SK-N-MC (cell line): ENCODE results near the gene SMIM14.

Source experiments
- DNase-seq: peaks from one replicate; pipeline ENCODE4 v3.0.0-alpha.2; 2011; ENCODE audit warnings: low read depth, low spot score
- H3K27ac ChIP-seq: fragments of 200-600 bp; sonication (generic); 2 replicates; pipeline ENCODE4 v1.5.1; 2016; ENCODE audit warnings: mixed run types
- H3K36me3 ChIP-seq: fragments of 200-600 bp; sonication (generic); 2 replicates; pipeline ENCODE4 v1.6.1; 2017; ENCODE audit warnings: antibody characterized with exemption, low read length, mixed read lengths; ENCODE audit not compliant: insufficient read depth
- H3K4me3 ChIP-seq: fragments of 200-600 bp; sonication (generic); 2 replicates; pipeline ENCODE4 v1.5.1; 2016
- H3K9ac ChIP-seq: fragments of 200-600 bp; sonication (generic); 2 replicates; pipeline ENCODE4 v1.8.0; 2017; ENCODE audit warnings: mixed run types, mixed read lengths; ENCODE audit not compliant: insufficient read length
- H3K9me3 ChIP-seq: fragments of 200-600 bp; sonication (generic); 2 replicates; pipeline ENCODE4 v1.6.1; 2017; ENCODE audit warnings: low read depth, mild to moderate bottlenecking, antibody characterized with exemption, low read length, moderate library complexity, mixed read lengths
- EZH2 ChIP-seq: fragments of 200-600 bp; sonication (generic); IDR thresholded peaks from one replicate; pipeline ENCODE4 v1.6.1; 2017; ENCODE audit warnings: antibody characterized with exemption
- FOXP2 ChIP-seq: optimal IDR thresholded peaks from 2 replicates; pipeline ENCODE3; 2011; ENCODE audit warnings: mild to moderate bottlenecking, moderate library complexity; ENCODE audit not compliant: insufficient read depth; ENCODE audit errors: extremely low read length, control extremely low read depth
- POLR2AphosphoS5 ChIP-seq: IDR thresholded peaks from 2 replicates; pipeline ENCODE4 v1.6.1; 2012; ENCODE audit warnings: mild to moderate bottlenecking, low read depth, low read length, borderline replicate concordance

SMIM14 gene

DNA sequence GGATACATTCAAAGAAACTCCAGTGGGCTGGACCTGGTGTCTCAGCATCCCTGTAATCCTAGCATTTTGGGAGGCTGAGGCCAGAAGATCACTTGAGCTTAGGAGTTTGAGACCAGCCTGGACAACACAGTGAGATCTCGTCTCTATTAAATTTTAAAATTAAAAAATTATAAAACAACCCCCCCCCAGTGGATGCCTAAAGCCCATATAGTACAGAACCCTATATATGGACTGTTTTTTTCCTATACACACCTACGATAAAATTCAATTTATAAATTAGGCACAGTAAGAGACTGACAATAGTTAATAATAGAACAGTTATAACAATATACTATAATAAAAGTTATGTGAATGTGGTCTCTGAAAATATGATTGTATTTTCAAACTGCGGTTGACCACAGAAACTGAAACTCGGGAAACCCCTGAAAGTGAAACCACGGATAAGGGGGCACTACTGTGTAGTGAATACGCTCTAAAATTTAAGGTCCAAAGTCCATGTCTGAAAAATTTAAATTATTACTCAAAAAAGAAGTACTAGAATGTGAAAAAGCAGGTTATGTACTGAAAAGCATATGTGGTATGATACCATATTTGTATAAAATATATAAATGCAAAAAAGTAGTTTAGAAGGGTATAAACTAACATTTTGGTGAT is 2.0 kb downstream of the SMIM14 start:
- peak overlapping the region; percentile 87 for H3K27ac ChIP-seq
- peak overlapping the region; percentile 91 for H3K9ac ChIP-seq
- TF ChIP-seq EZH2 (no peak), FOXP2 (no peak), POLR2AphosphoS5 (no peak)
- no peaks in the 10 kb centered on the region for H3K36me3 ChIP-seq
- no peak for DNase-seq
- H3K4me3 ChIP-seq = peak overlapping the region; percentile 91
- no peaks in the 10 kb centered on the region for H3K9me3 ChIP-seq

DNA sequence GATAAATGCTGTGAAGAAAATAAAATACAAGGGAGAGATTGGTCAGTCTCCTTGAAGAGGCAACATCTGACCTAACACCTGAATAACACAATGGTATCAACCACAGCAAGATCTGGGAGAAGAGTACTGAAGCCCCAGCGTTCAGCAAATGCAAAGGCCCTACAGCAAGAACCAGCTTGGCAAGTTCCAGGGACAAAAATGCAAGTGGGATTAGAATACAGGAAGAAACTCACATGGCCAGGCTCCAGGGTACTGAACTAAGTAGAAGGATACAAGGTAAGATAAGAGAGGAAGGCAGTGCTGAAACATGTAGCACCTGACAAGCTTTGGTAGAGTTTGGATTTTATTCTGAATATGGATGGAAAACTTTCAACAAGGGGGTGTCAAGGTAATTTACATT is 3.6 kb downstream of the SMIM14 start:
- Histone ChIP-seq H3K9ac (no peak overlapping the region), H3K36me3 (no peaks in the 10 kb centered on the region), H3K4me3 (no peak overlapping the region), H3K27ac (no peak overlapping the region), H3K9me3 (no peaks in the 10 kb centered on the region)
- DNase-seq = no peak
- no peak for TF ChIP-seq EZH2
- no peak for TF ChIP-seq POLR2AphosphoS5
- no peak for TF ChIP-seq FOXP2

DNA sequence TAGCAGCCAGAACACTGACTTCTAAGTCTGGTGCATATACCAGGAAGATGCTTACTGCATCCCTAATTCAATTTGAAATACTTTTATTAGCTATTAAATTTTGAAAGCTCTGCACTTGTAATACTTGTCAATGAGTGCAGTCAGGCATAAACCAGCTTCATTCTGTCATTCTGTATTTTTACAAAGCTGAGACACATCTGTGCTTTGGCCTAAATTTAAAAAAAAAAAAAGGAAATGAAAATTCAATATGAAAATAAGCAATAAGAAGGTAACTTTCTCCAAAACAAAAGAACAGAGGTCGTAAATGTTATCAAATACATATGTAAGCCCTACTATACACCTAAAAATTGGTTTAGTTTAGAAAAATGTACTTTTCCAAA is 7.0 kb downstream of the SMIM14 start:
- Histone ChIP-seq H3K9me3 (no peaks in the 10 kb centered on the region), H3K27ac (no peak overlapping the region; the same call in 1 of the 2 replicates), H3K36me3 (no peaks in the 10 kb centered on the region), H3K4me3 (no peak overlapping the region), H3K9ac (no peak overlapping the region)
- DNase-seq = no peak
- TF ChIP-seq POLR2AphosphoS5 = no peak
- no peak for TF ChIP-seq FOXP2
- no peak for TF ChIP-seq EZH2

DNA sequence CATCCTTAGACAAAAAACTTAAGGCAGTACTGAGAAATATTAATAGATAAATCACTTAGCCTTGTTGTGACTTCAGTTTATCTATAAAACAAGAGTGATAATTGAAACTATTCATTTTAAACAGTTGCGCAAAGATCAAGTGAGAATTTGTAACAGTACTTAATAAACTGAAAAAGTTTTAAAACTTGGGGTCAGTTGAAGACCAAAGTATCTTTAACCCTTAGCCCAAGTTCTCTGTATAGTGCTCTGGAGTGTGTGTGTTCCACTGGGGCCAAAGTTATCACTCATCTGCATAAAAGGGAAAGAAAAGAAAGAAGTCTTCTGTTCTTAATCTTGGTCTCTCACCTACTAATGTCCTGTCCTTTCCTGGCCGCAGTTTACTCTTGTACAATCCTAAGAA is 11.3 kb downstream of the SMIM14 start:
- Histone ChIP-seq H3K4me3 (no peak overlapping the region), H3K27ac (no peak overlapping the region), H3K9ac (no peak overlapping the region), H3K36me3 (no peaks in the 10 kb centered on the region), H3K9me3 (no peaks in the 10 kb centered on the region)
- DNase-seq = no peak
- TF ChIP-seq FOXP2 = no peak
- no peak for TF ChIP-seq EZH2
- no peak for TF ChIP-seq POLR2AphosphoS5

DNA sequence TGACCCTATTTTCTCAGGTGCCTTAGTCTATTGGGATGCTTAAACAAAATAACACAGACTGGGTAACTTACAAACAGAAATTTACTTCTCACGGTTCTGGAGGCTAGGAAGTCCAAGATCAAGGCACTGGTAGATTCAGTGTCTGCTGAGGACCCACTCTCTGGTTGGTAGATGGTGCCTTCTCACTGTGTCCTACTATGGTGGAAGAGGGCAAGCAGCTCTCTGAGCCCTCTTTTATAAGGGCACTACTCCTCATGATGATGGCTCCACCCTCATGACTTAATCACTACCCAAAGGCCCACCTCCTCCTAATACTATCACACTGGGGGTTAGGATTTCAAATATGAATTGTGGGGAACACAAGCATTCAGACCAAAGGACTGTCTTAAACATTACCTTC is 11.8 kb downstream of the SMIM14 start:
- TF ChIP-seq FOXP2 (no peak), POLR2AphosphoS5 (no peak), EZH2 (no peak)
- Histone ChIP-seq H3K9me3 (no peaks in the 10 kb centered on the region), H3K4me3 (no peak overlapping the region), H3K9ac (no peak overlapping the region), H3K36me3 (no peaks in the 10 kb centered on the region), H3K27ac (no peak overlapping the region)
- DNase-seq = no peak

DNA sequence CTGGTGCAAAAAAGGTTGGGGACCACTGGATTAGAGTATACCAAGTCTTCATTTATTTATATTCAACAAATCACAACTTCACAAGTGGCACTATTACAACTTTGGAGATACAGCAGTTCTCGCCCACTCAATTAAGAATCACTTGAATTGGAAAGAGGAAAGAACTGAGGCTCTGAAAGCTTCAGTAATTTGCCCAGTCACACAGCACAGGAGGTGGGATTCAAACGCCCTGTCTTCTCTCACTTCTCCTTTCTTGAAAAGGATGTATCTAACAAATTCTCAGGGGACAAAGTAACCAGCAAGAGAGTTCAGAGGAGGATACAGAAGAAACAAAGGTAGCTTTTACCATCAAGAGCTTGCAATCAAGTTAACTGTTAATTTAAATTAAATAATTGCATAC is 12.4 kb downstream of the SMIM14 start:
- TF ChIP-seq POLR2AphosphoS5 (no peak), EZH2 (no peak), FOXP2 (no peak)
- no peak overlapping the region for H3K9ac ChIP-seq
- no peaks in the 10 kb centered on the region for H3K9me3 ChIP-seq
- no peak for DNase-seq
- H3K27ac ChIP-seq = no peak overlapping the region
- no peaks in the 10 kb centered on the region for H3K36me3 ChIP-seq
- H3K4me3 ChIP-seq = no peak overlapping the region

DNA sequence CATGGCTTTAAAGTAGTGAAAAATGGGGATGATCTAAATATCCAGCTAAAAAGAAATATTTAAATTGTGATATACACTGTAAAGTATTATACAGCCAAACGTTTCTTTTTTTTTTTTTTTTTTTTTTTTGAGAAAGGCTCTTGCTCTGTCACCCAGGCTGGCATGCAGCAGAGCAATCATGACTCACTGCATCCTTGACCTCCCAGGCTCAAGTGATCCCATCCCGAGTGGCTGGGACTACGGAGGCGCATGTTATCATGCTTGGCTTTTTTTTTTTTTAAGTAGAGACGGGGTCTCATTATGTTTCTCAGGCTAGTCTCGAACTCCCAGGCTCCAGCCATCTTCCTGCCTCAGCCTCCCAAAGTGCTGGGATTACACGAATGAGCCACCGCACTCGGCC is 17.1 kb downstream of the SMIM14 start:
- Histone ChIP-seq H3K27ac (peak overlapping the region; percentile 79; the same call in 1 of the 2 replicates), H3K36me3 (no peaks in the 10 kb centered on the region), H3K9ac (no peak overlapping the region), H3K9me3 (no peaks in the 10 kb centered on the region), H3K4me3 (no peak overlapping the region)
- DNase-seq = no peak
- TF ChIP-seq FOXP2 (no peak), EZH2 (no peak), POLR2AphosphoS5 (no peak)

DNA sequence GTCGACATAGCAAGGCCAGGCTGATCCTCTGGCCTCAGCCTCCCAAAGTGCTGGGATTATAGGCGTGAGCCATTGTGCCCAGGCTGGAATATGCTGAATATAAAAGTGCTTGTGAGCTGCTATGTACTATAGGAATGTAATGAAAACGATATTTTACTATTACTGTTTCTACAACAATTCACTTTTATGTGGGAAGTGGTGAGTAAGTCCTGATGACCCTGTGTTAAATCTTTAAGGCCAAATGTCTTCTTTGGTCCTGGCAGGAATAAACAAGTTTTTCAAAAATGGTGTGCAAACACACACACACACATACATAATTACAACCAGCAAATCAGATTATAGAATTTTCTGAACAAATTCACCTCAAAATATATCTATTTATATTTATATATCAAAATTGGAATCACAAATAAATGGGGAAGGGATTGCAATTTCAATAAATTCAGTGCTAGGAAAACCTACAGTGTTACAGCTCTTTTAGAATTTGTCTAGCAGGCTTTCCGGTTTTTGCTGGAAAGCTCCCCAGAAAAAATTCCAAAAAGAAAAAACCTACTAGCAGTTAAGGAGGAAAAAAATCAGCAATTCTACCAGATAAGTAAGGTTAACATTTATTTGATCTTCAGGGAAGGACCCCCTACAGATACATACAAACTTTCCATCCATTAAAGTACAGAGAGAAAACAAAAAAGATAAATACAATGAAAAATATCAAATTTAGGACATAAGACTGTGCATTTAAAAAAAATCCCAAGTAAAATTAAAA is 17.9 kb downstream of the SMIM14 start:
- H3K27ac ChIP-seq = peak overlapping the region; percentile 79
- H3K4me3 ChIP-seq = no peak overlapping the region
- H3K36me3 ChIP-seq = no peaks in the 10 kb centered on the region
- no peaks in the 10 kb centered on the region for H3K9me3 ChIP-seq
- H3K9ac ChIP-seq = no peak overlapping the region
- TF ChIP-seq POLR2AphosphoS5 (no peak), EZH2 (no peak), FOXP2 (no peak)
- DNase-seq = no peak

DNA sequence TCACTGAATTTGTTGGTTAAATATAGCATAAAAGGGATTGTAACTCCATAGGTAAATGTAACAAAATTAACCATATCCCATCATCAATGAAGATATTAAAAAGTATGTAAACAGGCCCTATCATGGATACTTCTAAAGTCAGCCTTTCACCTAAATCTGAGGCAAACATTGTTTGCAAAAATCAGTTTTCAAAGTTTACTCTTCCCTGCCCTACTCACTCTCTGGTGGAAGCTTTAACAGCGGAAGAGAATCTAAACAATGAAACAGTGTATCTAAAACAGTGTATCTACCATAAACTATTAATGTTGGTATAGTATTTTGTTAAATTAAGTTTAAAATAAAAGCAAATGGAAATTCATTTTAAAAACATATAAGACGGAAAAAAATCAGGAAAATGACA is 21.1 kb downstream of the SMIM14 start:
- no peaks in the 10 kb centered on the region for H3K36me3 ChIP-seq
- no peak overlapping the region for H3K9ac ChIP-seq
- no peak for DNase-seq
- H3K9me3 ChIP-seq = no peaks in the 10 kb centered on the region
- TF ChIP-seq FOXP2 = no peak
- no peak overlapping the region for H3K27ac ChIP-seq
- H3K4me3 ChIP-seq = no peak overlapping the region
